ENCODE results near the gene HOXA9.

The HOXA9 gene

GRCh38 chr7:27202018-27202861 is 36.9 kb upstream of the HOXA9 start:
- in situ Hi-C loops (cut with MboI; ENCODE audit: low sequenced_read_pairs), result loop anchor here (10.0 to 25.0 kb wide), 4 partner anchors 373 to 885 kb away; no protein-coding TSS in a partner anchor

DNA sequence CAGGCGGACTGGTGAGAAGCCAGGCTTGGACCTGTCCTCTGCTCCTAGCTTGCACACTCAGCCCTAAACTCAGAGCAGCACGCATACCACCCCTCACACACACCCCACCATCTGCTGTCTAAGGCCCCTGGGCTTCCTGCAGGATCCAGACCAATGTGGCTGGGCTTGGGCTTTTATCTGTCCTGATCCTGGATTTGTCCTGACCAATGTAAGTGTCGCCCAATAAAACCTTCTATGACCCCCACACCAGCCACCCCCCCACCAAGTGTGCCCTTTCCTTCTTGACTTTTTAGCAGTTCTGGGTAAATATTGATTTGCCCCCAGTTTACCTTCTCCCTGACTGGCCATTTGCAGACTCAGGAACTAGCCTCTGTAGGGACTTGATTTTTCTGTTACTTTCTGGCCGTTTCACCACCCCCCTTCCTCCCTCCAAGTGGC is 36.3 kb upstream of the HOXA9 start:
- in situ Hi-C loops (cut with MboI; ENCODE audit: low sequenced_read_pairs), result loop anchor here (10.0 to 25.0 kb wide), 4 partner anchors 373 to 886 kb away; no protein-coding TSS in a partner anchor

DNA sequence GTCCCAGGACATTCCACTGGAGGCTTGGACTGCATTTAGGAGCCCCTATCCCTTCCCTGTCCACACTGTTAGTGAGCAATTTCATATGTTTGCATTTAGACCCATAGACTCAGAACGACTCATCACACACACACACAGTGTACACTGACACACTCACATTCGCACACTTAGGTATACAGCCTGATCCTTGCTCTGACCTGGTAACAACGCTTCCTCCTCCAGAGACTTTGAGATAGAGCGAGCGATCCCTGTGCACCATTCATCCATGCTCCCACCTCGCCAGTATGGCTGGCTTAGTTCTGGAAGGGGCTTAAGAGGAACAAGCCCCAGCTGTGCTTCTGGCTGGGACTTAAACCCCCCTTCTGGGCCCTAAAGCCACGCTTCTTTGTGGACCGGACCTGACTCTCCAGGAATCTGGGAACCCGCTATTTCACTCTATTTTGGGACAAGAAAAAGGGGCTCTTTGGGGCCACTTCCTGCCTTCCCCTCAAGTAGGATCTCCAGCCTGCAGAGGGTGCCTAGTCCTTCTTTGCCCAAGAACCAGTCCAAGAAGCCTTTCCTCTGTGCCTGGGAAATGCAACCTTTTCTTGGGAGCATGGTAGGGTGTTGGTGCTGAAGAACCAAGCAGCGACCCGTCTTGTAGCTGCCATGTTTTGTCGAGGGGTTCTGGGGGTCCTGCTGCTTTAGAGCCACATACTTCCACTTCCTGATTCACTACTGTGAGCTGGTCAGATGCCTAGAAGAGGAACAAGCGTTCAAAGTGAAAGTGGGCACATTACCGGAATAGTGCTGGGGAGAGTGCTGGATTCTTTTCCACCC is 35.6 kb upstream of the HOXA9 start:
- in situ Hi-C loops (cut with MboI; ENCODE audit: low sequenced_read_pairs), result loop anchor here (10.0 to 25.0 kb wide), 4 partner anchors 374 to 886 kb away; no protein-coding TSS in a partner anchor

DNA sequence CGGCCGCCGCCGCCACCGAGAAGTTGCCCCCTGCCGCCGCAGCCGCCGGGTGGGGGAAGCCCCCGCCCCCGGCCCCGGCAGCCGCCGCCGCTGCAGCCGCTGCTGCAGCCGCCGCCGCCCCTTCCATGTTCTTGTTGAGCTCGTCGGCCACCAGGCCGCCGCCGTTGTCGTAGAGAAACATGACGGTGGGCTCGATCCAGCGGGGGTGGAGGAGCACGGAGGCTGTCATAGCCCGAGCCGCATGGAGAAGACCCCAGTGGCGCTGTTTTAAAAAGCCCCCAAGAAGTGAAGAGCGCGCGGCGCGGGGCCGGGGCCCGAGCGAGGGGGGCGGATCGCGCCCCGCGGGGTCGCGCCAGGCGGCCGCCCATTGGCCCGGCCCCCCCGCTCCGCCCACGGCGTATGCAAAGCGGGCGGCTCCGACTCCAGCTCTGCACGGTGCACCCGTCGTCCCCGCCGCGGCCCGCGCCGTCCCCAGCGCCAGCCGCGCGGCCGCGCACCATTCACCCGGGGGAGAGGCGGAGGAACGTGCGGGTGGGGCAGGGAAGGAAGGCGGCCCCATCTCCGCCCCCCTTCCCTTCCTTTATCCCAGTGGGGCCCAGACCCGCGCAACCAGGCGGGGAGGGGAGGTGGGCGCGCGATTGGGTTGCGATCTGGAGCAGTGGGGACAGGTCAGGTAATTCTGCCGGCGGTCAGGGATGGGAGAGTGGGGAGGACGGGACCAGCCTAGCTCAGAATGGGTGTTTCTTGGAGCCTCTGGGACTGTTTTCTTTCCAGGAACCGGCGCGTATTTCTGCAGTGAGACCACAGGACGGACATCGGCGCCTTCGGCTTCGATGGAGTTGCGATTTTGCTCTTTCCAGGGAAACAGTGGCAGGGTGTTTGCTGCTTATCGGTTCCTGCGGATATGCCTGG is 34.8 kb upstream of the HOXA9 start, which contains the start of gene HOXA13:
Gene HOXA13, minus strand, starts transcription at position 243 of the 912 bp plus-strand sequence. Its CDS starts 14 bp downstream, at position 229.
- in situ Hi-C loops (cut with MboI; ENCODE audit: low sequenced_read_pairs), result loop anchor here (10.0 to 25.0 kb wide), 4 partner anchors 375 to 887 kb away; no protein-coding TSS in a partner anchor

DNA sequence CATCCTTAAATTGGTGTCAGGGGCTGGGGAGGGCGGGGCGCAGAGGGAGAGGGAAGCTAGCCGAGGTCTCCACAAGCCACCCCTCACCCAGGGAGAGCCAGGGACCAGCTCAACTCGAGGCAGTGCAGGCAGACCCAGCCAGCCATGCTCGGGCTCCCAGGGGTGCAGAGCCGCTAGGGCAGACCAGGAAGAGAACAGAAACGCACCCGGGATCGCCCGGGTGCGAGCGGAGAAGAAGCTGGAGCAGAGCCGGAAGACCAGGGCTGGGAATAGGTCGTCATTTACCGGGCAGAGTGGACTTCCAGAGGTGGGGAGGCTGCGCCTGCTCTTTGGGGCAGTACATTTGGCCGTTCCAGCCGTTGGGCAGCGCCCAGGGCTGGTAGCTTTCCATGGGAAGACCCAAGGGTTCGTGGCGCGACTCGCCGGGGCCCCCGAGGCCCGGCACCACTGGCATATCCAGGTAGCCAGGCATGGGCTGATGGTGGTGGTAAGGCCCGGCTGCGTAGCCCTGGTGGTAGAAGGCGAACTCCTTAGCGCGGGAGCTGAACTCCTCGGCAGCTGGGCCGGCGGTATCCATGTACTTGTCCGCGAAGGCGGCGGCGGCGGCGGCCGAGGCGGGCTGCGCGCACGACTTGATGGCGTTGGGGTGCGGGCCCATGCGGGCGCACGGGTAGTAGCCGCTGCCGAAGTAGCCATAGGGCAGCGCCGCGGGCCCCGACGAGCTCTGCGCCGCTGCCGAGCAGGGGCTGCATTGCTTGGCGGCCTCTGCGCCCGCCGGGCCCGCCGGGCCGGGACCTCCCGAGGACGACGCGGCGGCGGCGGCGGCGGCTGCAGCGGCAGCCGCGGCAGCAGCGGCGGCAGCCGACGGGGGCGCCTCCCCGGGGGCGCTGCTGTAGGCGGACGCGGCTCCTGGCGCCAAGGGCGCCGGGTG is 33.8 kb upstream of the HOXA9 start:
- in situ Hi-C loops (cut with MboI; ENCODE audit: low sequenced_read_pairs), result no loop called here

- in situ Hi-C loops (cut with MboI; ENCODE audit: low sequenced_read_pairs), result no loop called here
Measured at GRCh38 chr7:27198138-27198841, 33.0 kb upstream of the HOXA9 start.

DNA sequence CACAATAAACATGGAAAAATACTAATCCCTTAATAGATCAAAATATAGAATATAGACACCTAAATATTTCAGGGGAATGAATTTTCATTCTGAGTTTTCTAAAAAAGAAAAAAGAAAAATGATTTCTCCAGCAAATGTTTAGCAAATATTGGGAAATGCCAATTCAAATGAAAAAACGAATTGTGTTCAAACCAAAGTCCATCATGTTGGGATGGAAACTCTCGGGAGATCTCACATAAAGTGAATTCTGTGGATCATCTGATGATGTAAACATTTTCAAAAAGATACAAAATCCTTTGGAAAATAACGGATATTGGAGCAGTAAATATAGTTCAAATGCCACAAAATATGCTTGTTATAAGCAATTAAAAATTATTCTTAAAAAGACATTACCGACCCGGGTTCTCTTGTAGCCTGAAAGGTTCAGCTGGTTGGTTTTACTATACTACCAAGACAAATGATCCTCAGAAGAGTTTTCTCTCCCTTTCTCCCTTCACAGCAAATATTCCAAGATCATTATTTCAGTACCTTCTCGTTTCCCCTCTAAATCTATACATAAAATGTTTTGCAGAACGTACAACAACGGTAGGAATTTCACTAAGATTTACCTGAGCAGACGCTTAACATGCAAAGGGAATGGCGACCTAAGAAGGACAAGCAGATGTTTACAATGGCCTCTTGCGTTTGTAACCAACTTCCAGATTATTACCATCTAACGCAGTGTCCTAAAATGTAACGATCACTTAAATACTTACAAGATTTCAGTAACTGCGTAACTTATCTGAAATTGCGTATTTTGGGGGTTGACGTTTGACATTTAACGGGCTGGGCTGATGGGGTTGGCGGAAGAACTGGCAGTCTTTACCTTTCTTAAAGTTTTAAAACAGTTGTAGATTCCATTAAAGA is 32.1 kb upstream of the HOXA9 start:
- in situ Hi-C loops (cut with MboI; ENCODE audit: low sequenced_read_pairs), result no loop called here

GRCh38 chr7:27196287-27196767 is 31.0 kb upstream of the HOXA9 start:
- in situ Hi-C loops (cut with MboI; ENCODE audit: low sequenced_read_pairs), result no loop called here

GRCh38 chr7:27194686-27195379 is 29.5 kb upstream of the HOXA9 start:
- in situ Hi-C loops (cut with MboI; ENCODE audit: low sequenced_read_pairs), result no loop called here

- in situ Hi-C loops (cut with MboI; ENCODE audit: low sequenced_read_pairs), result no loop called here
Measured at GRCh38 chr7:27194002-27194352, 28.6 kb upstream of the HOXA9 start.

DNA sequence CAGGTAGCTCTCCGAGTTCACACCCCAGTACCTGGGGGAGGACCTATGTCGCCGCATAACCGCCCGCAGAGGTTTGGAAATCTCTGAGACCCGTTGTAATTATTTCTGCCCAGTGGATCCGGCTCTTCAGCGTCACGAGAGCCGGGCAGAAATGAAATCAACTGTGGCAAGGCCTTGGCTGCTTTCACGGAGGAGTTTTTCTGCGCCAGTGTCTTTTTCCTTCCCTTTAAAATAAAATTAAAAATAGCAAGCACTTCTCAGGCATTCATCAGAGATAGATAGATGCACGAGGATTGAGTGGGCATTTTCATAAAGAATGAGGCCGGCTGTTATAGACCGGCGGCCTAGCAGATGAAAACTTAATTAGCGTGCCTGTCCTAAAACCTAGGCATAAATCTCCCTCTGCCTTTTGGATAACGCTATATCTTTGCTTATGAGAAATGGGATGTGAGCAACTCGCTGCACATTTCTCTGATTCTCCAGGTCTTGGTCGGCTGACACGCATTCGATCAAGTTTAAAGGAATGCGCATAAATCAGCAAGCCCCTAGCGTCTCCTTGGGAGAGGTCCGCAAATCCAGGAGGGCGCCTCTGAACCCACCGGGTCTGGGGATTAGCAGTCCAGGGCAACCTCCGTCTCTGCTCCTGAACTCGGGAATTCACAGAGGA is 28.1 kb upstream of the HOXA9 start:
- in situ Hi-C loops (cut with MboI; ENCODE audit: low sequenced_read_pairs), result no loop called here

DNA sequence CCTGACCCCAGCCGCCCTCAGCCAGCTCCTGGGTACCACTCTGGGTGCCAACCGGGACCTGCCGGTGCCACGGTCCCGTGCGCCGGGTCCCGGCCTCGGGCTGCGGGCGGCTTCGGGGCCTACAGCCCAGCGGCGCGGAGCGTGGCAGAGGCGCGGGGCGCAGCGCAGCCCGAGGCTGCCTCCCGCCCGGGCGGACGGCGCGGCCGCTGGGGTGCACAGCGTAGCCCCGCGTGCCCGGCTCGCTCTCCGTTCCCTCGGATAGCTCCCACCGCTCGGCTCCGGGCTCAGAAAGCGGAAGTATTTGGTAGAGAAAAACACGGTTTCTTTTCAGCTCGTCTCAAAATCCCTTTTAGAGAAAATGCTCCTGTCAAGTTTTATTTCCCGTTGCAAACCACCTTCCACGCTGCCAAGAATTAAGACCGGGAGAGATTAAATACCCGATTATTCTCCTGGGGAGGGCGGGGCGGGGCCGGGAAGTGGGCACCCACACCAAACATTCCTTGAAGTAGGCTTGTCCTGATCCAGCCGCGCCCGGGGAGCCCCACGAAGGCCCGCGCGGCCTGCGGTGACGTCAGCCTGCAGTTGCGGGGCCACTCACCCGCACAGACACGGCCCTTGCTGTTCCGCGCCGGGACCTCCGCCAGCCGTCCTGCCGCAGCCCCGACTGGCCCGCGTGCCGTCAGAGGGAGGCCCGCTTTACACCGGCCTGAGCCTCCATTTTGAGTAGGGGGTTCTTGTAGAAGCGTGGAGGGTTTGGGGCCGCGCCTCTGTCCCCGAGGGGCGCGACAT is 27.4 kb upstream of the HOXA9 start:
- in situ Hi-C loops (cut with MboI; ENCODE audit: low sequenced_read_pairs), result no loop called here

DNA sequence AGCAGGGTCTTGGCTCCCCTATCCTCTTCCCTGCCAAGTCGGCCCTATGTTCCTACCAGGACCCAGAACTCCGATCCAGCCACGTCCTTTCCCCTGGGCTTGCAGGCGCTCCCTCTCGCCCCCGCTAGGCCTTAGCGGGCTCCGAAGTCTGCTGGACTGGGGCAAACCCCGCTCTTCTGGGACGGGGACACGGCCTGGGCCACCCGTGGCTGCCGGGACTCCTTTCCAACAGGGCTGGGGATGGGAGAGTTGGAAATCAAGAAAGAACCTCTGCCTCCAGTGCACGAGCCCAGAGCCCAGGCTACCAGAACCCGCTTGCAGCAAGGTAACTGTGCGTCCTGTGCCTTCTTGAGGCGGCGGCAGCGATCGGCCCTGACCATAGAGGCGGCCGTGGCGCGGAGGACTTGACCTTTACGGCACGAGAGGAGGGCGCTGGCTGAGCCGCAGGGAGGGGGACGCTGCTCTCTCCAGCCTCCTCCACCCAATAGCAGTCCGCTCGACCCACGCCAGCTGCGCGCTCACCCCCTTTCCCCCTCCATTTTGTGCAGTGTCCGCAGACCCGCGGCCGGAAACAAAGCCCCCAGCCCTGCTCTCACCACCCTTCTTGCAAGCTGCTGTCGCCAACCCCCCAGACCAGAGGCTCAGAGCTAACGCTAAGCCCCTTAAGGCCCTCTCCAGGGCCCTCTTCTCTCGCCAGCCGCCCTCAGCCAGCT is 26.7 kb upstream of the HOXA9 start:
- in situ Hi-C loops (cut with MboI; ENCODE audit: low sequenced_read_pairs), result no loop called here

GRCh38 chr7:27191161-27191731 is 25.9 kb upstream of the HOXA9 start:
- in situ Hi-C loops (cut with MboI; ENCODE audit: low sequenced_read_pairs), result no loop called here

All from HL-60/S4 (cell line).